Vagina (tissue), 2 donors: ENCODE results near the gene PER3. TPM values are rescaled to one million over a fixed set of nuclear protein-coding genes. Genes with fewer than 3 reads are reported as not detected.

Source experiments
- DNase-seq, 2 donors: peaks; one replicate each; pipeline ENCODE4 v3.0.0-alpha.2; 2017; ENCODE audit errors: extremely low spot score in 2 of 2
- H3K27ac ChIP-seq: fragments of 200-600 bp; sonication (generic); one replicate; pipeline ENCODE4 v1.5.1; 2019
- H3K27me3 ChIP-seq: fragments of 200-600 bp; sonication (generic); one replicate; pipeline ENCODE4 v1.5.1; 2019
- H3K36me3 ChIP-seq, 2 donors: fragments of 200-600 bp; sonication (generic); one replicate each; pipeline ENCODE4 v1.5.1; 2017 to 2019
- H3K4me1 ChIP-seq: fragments of 200-600 bp; sonication (generic); one replicate; pipeline ENCODE4 v1.5.1; 2019
- H3K4me3 ChIP-seq, 2 donors: fragments of 200-600 bp; sonication (generic); 1 replicate in 1 of 2; 2 replicates in 1 of 2; pipeline ENCODE4 v1.5.1; 2016 to 2019
- H3K9me3 ChIP-seq: fragments of 200-600 bp; sonication (generic); one replicate; pipeline ENCODE4 v1.5.1; 2019
- CTCF ChIP-seq, 3 experiments: fragments of 450-650 bp in 2 of 3; fragments of 200-600 bp in 1 of 3; sonication (generic) in 1 of 3; IDR thresholded peaks; one replicate each; pipeline ENCODE4 v1.5.1; 2017 to 2019; ENCODE audit warnings: antibody characterized with exemption in 3 of 3, mild to moderate bottlenecking in 2 of 3, moderate library complexity in 2 of 3
- POLR2A ChIP-seq, 2 donors: fragments of 450-650 bp; IDR thresholded peaks; one replicate each; pipeline ENCODE4 v1.6.1; 2017; ENCODE audit warnings: antibody characterized with exemption in 2 of 2, mild to moderate bottlenecking in 2 of 2, moderate library complexity in 2 of 2
- POLR2AphosphoS5 ChIP-seq, 2 donors: sonication (generic); formaldehyde crosslinking; IDR thresholded peaks; one replicate each; pipeline ENCODE4 v1.9.0; 2017; ENCODE audit warnings: antibody characterized with exemption in 2 of 2, mild to moderate bottlenecking in 2 of 2, low read depth in 1 of 2; ENCODE audit not compliant: insufficient read depth in 1 of 2
- intact Hi-C: fragments of 100-400 bp; cut with DNase I; formaldehyde crosslinking; loops from one replicate; pipeline ENCODE4 v1.15.1; 2023
- total RNA-seq: library from RNA; depleted of rRNA; stranded (reverse); fragments of >200 nt; gene quantifications from one replicate; pipeline ENCODE4 v1.2.3, GENCODE V29; 2016

The PER3 gene
- total RNA-seq, 1 donor from 2014 or later: 24.6 TPM

- H3K27ac ChIP-seq: no peak overlapping the region
- no peak for DNase-seq
- peaks cover 4% of the 10 kb centered on the region for H3K4me1 ChIP-seq
- intact Hi-C loops: no loop called here
- H3K9me3 ChIP-seq: no peaks in the 10 kb centered on the region
- no peaks in the 10 kb centered on the region for H3K36me3 ChIP-seq
- TF ChIP-seq POLR2A (IDR thresholded peaks at IDR 0.05) (no peak), POLR2AphosphoS5 (IDR thresholded peaks at IDR 0.05; ENCODE audit: insufficient read depth in 1 of 2, low read depth in 1 of 2) (no peak)
- H3K27me3 ChIP-seq: no peaks in the 10 kb centered on the region
- H3K4me3 ChIP-seq: no peak overlapping the region
Observed at GRCh38 chr1:7755448-7755847, 28.6 kb upstream of the PER3 start.

DNA sequence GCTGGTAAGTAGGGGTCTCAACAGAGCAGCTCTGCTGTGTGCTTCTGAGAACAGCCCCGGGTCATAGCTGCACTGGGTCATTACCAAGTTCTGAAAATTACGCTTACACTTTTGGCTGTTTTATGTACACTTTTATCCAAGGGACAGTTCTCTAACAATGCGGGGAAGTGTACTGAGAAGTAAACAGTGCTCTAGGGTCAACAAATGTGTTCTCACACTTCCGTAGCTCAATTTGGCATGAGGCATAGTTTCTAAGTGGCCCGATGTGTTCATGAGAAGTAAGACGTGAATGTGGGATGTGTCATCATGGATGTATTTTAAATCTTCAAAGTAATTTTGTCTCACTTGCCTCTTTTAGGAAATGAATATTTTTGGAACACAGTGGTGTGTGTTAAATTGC, 23.8 kb upstream of the PER3 start:
- TF ChIP-seq POLR2AphosphoS5 (IDR thresholded peaks at IDR 0.05; ENCODE audit: insufficient read depth in 1 of 2, low read depth in 1 of 2) (no peak), POLR2A (IDR thresholded peaks at IDR 0.05) (no peak)
- Histone ChIP-seq H3K27me3 (no peaks in the 10 kb centered on the region), H3K4me1 (no peaks in the 10 kb centered on the region), H3K4me3 (no peak overlapping the region), H3K36me3 (no peaks in the 10 kb centered on the region), H3K27ac (no peak overlapping the region), H3K9me3 (no peaks in the 10 kb centered on the region)
- intact Hi-C loops: no loop called here
- DNase-seq: no peak

- intact Hi-C loops: no loop called here
- Histone ChIP-seq H3K4me1 (no peaks in the 10 kb centered on the region), H3K4me3 (no peak overlapping the region), H3K36me3 (no peaks in the 10 kb centered on the region), H3K27me3 (no peaks in the 10 kb centered on the region), H3K27ac (no peak overlapping the region), H3K9me3 (no peaks in the 10 kb centered on the region)
- DNase-seq: no peak
- TF ChIP-seq POLR2A (IDR thresholded peaks at IDR 0.05) (no peak), POLR2AphosphoS5 (IDR thresholded peaks at IDR 0.05; ENCODE audit: insufficient read depth in 1 of 2, low read depth in 1 of 2) (no peak), CTCF (IDR thresholded peaks at IDR 0.05) (no peak)
Observed at GRCh38 chr1:7761103-7761502, 23.0 kb upstream of the PER3 start.

- Histone ChIP-seq H3K27ac (no peak overlapping the region), H3K36me3 (no peaks in the 10 kb centered on the region), H3K4me1 (peaks cover 6% of the 10 kb centered on the region), H3K27me3 (no peaks in the 10 kb centered on the region), H3K9me3 (no peaks in the 10 kb centered on the region), H3K4me3 (no peak overlapping the region)
- TF ChIP-seq POLR2A (IDR thresholded peaks at IDR 0.05): no peak
- no peak for TF ChIP-seq POLR2AphosphoS5 (IDR thresholded peaks at IDR 0.05; ENCODE audit: insufficient read depth in 1 of 2, low read depth in 1 of 2)
- TF ChIP-seq CTCF (IDR thresholded peaks at IDR 0.05): no peak
- intact Hi-C loops: no loop called here
- no peak for DNase-seq
Observed at GRCh38 chr1:7767176-7767575, 16.9 kb upstream of the PER3 start.

DNA sequence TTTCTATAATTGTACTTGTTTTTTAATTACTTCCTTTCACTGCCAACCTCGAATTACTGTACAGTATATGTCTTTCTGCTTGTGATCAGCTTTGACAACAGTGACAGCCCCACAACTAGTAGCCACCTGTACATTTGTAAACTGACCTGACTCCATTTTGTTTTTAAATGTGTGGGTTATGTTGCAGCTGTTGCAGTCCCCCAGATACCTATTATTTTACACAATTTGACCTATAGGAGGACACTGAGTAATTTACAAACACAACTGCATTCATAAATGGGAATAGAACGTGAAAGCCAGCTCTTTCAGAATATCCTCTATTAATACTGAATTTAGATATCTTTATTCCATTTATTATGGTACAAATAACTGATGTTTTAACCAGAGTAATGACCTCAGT, 15.5 kb upstream of the PER3 start:
- H3K36me3 ChIP-seq: no peaks in the 10 kb centered on the region
- DNase-seq: no peak
- TF ChIP-seq CTCF (IDR thresholded peaks at IDR 0.05) (no peak), POLR2A (IDR thresholded peaks at IDR 0.05) (no peak), POLR2AphosphoS5 (IDR thresholded peaks at IDR 0.05; ENCODE audit: insufficient read depth in 1 of 2, low read depth in 1 of 2) (no peak)
- no peaks in the 10 kb centered on the region for H3K9me3 ChIP-seq
- no peaks in the 10 kb centered on the region for H3K27me3 ChIP-seq
- peaks cover 20% of the 10 kb centered on the region for H3K4me1 ChIP-seq
- no peak overlapping the region for H3K27ac ChIP-seq
- no peak overlapping the region for H3K4me3 ChIP-seq
- intact Hi-C loops: no loop called here

DNA sequence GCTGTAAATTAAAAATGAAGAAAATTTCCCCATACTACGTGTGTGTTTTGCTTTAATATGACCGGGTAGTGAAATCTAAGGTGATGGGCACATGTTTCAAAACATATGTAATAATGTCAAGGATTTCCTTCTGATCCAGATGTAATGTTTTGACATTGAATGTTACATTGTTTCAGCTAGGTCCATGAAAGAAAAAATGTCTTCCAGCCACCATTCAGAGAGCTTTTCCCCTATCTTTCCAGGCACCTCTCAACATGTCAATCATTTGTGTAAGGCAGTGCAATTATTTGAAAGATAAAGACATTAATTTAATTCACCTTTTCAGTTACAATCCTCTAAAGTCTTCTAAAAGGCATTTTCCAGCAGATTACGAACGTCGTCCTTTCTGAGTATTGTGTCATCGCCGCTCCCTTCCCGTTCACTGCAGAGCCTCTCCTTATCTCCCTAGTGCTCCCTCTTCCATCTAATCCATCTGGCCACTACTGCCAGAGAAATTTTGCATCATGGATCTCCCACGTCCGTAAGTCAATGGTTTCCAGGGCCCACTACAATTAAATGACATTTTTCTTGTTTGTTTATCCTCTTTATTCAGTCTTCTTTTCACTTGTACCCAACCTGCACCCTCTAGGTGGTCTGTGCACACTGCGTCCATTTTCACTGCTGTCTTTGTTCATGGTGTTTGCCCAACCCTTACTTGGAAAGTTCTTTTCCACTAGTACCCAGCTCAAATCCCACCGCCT, 14.2 kb upstream of the PER3 start:
- intact Hi-C loops: no loop called here
- Histone ChIP-seq H3K36me3 (no peaks in the 10 kb centered on the region), H3K4me1 (peaks cover 23% of the 10 kb centered on the region), H3K9me3 (no peaks in the 10 kb centered on the region), H3K27me3 (no peaks in the 10 kb centered on the region), H3K27ac (no peak overlapping the region), H3K4me3 (no peak overlapping the region)
- TF ChIP-seq CTCF (IDR thresholded peaks at IDR 0.05) (no peak), POLR2AphosphoS5 (IDR thresholded peaks at IDR 0.05; ENCODE audit: insufficient read depth in 1 of 2, low read depth in 1 of 2) (no peak), POLR2A (IDR thresholded peaks at IDR 0.05) (no peak)
- DNase-seq: no peak
